H9 (cell line): Measurements from ENCODE around the gene IL1A. TPM values are rescaled to one million over a fixed set of nuclear protein-coding genes. Genes with fewer than 3 reads are reported as not detected.

Source experiments
- DNase-seq: peaks from one replicate; pipeline ENCODE4 v3.0.0-alpha.2; 2017
- H2AFZ ChIP-seq: one replicate; pipeline ENCODE4 v1.6.1; 2013; ENCODE audit warnings: mild to moderate bottlenecking, low read length, control low read depth, moderate library complexity
- H2AK5ac ChIP-seq: 2 replicates; pipeline ENCODE4 v1.6.1; 2013; ENCODE audit warnings: low read length, control low read depth, mixed read lengths; ENCODE audit not compliant: insufficient read length
- H2BK120ac ChIP-seq: one replicate; pipeline ENCODE4 v1.6.1; 2013; ENCODE audit warnings: low read depth, mild to moderate bottlenecking, low read length, control low read depth, inconsistent platforms; ENCODE audit not compliant: poor library complexity, severe bottlenecking
- H2BK12ac ChIP-seq: 2 replicates; pipeline ENCODE4 v1.6.1; 2013; ENCODE audit warnings: low read length, control low read depth, mixed read lengths, low read depth; ENCODE audit not compliant: insufficient read length
- H2BK15ac ChIP-seq: 2 replicates; pipeline ENCODE4 v1.6.1; 2013; ENCODE audit warnings: low read depth, low read length, control low read depth
- H2BK20ac ChIP-seq: one replicate; pipeline ENCODE4 v1.6.1; 2013; ENCODE audit warnings: low read depth, mild to moderate bottlenecking, low read length, control low read depth, inconsistent platforms; ENCODE audit not compliant: poor library complexity, severe bottlenecking
- H2BK5ac ChIP-seq: 2 replicates; pipeline ENCODE4 v1.6.1; 2013; ENCODE audit warnings: low read length, control low read depth, mixed read lengths; ENCODE audit not compliant: insufficient read length
- H3K14ac ChIP-seq: 2 replicates; pipeline ENCODE4 v1.6.1; 2013; ENCODE audit warnings: low read length, control low read depth; ENCODE audit not compliant: insufficient read depth
- H3K18ac ChIP-seq: 2 replicates; pipeline ENCODE4 v1.6.1; 2013; ENCODE audit warnings: low read depth, mild to moderate bottlenecking, mixed read lengths, low read length, control low read depth; ENCODE audit not compliant: insufficient read length
- H3K23ac ChIP-seq: 2 replicates; pipeline ENCODE4 v1.6.1; 2013; ENCODE audit warnings: low read length, control low read depth, mixed read lengths, low read depth; ENCODE audit not compliant: insufficient read length
- H3K23me2 ChIP-seq: 2 replicates; pipeline ENCODE4 v1.6.1; 2013; ENCODE audit warnings: low read depth, mild to moderate bottlenecking, mixed read lengths, low read length, control low read depth; ENCODE audit not compliant: insufficient read length, poor library complexity, severe bottlenecking
- H3K27ac ChIP-seq: 2 replicates; pipeline ENCODE4 v1.5.1; 2013; ENCODE audit warnings: low read length, control low read depth, mixed read lengths, low read depth; ENCODE audit not compliant: insufficient read length
- H3K27me3 ChIP-seq: 2 replicates; pipeline ENCODE4 v1.6.1; 2013; ENCODE audit warnings: low read length, control low read depth, inconsistent platforms; ENCODE audit not compliant: insufficient read depth
- H3K4ac ChIP-seq: 2 replicates; pipeline ENCODE4 v1.6.1; 2013; ENCODE audit warnings: low read depth, mild to moderate bottlenecking, control low read depth, inconsistent platforms, low read length, moderate library complexity
- H3K4me1 ChIP-seq: 2 replicates; pipeline ENCODE4 v1.6.1; 2013; ENCODE audit warnings: low read length, control low read depth, inconsistent platforms; ENCODE audit not compliant: insufficient read depth
- H3K4me2 ChIP-seq: 2 replicates; pipeline ENCODE4 v1.6.1; 2013; ENCODE audit warnings: low read length, control low read depth, mixed read lengths; ENCODE audit not compliant: insufficient read length, insufficient read depth
- H3K56ac ChIP-seq: 2 replicates; pipeline ENCODE4 v1.6.1; 2013; ENCODE audit warnings: low read depth, mild to moderate bottlenecking, mixed read lengths, low read length, control low read depth; ENCODE audit not compliant: insufficient read length
- H3K79me1 ChIP-seq: 2 replicates; pipeline ENCODE4 v1.6.1; 2013; ENCODE audit warnings: low read depth, mild to moderate bottlenecking, moderate library complexity, low read length, control low read depth, inconsistent platforms; ENCODE audit not compliant: insufficient read depth, poor library complexity, severe bottlenecking
- H3K79me2 ChIP-seq: 2 replicates; pipeline ENCODE4 v1.6.1; 2013; ENCODE audit warnings: low read length, control low read depth, inconsistent platforms; ENCODE audit not compliant: insufficient read depth
- H3K9ac ChIP-seq: 2 replicates; pipeline ENCODE4 v1.6.1; 2013; ENCODE audit warnings: low read length, control low read depth, mixed read lengths; ENCODE audit not compliant: insufficient read length; ENCODE audit errors: extremely low read depth
- H3K9me3 ChIP-seq: one replicate; pipeline ENCODE4 v1.6.1; 2013; ENCODE audit warnings: low read depth, low read length, inconsistent platforms; ENCODE audit not compliant: control insufficient read depth
- H3T11ph ChIP-seq: one replicate; pipeline ENCODE4 v1.6.1; 2013; ENCODE audit warnings: mild to moderate bottlenecking, low read length, control low read depth, inconsistent platforms
- H4K20me1 ChIP-seq: one replicate; pipeline ENCODE4 v1.6.1; 2013; ENCODE audit not compliant: control insufficient read depth, insufficient read length, insufficient read depth
- H4K5ac ChIP-seq: 2 replicates; pipeline ENCODE4 v1.6.1; 2013; ENCODE audit warnings: low read depth, mild to moderate bottlenecking, mixed read lengths, low read length, control low read depth; ENCODE audit not compliant: insufficient read length
- H4K8ac ChIP-seq: replicated peaks from 2 replicates; pipeline ENCODE4 v1.6.1; 2013; ENCODE audit warnings: low read length, control low read depth, mixed read lengths, low read depth; ENCODE audit not compliant: insufficient read length
- H4K91ac ChIP-seq: 2 replicates; pipeline ENCODE4 v1.6.1; 2013; ENCODE audit warnings: low read depth, mild to moderate bottlenecking, moderate library complexity, mixed read lengths, low read length, control low read depth; ENCODE audit not compliant: insufficient read length
- H3K27ac Mint-ChIP-seq, 3 experiments: 2 replicates in 2 of 3; 3 replicates in 1 of 3; pipeline ENCODE4 v1.8.0; 2020 to 2021; ENCODE audit warnings: mixed read lengths in 3 of 3, mild to moderate bottlenecking in 1 of 3, moderate library complexity in 1 of 3
- H3K27me3 Mint-ChIP-seq: 2 replicates; pipeline ENCODE4 v1.8.0; 2021; ENCODE audit warnings: low read depth, mild to moderate bottlenecking, moderate library complexity, mixed read lengths
- H3K36me3 Mint-ChIP-seq, 3 experiments: 2 replicates in 2 of 3; 3 replicates in 1 of 3; pipeline ENCODE4 v1.8.0; 2020 to 2021; ENCODE audit warnings: low read depth in 3 of 3, mixed read lengths in 3 of 3; ENCODE audit not compliant: insufficient read depth in 1 of 3
- H3K4me1 Mint-ChIP-seq, 2 experiments: 2 replicates each; pipeline ENCODE4 v1.8.0; 2020; ENCODE audit warnings: mixed read lengths in 2 of 2
- H3K4me3 Mint-ChIP-seq, 2 experiments: 2 replicates in 1 of 2; 3 replicates in 1 of 2; pipeline ENCODE4 v1.8.0; 2020 to 2021; ENCODE audit warnings: mild to moderate bottlenecking in 2 of 2, mixed read lengths in 2 of 2, moderate library complexity in 1 of 2
- H3K9me3 Mint-ChIP-seq, 2 experiments: 2 replicates in 1 of 2; 3 replicates in 1 of 2; pipeline ENCODE4 v1.8.0; 2020; ENCODE audit warnings: mild to moderate bottlenecking in 2 of 2, mixed read lengths in 2 of 2, moderate library complexity in 1 of 2
- WGBS: extraction: QIAGEN DNeasy Blood & Tissue Kit; methylation state at CpG from one replicate; pipeline ENCODE4 v1.1.7; 2013; ENCODE audit warnings: missing lambda C conversion rate, low lambda C conversion rate, mixed read lengths; ENCODE audit not compliant: insufficient read length; ENCODE audit errors: extremely low coverage; 5-methylcytosine and 5-hydroxymethylcytosine counted together
- total RNA-seq: library from RNA; stranded (reverse); gene quantifications from 2 replicates; pipeline ENCODE4 v1.2.1, GENCODE V29; 2021
- TF ChIP-seq, protein P1 (sequence below): fragments of 200-600 bp; sonication (generic); conservative IDR thresholded peaks from 3 replicates; pipeline ENCODE4 v1.8.0; 2021; ENCODE audit warnings: antibody characterized with exemption, mild to moderate bottlenecking

The IL1A gene
- total RNA-seq, 1 experiment from 2014 or later, result 0.35 TPM

DNA sequence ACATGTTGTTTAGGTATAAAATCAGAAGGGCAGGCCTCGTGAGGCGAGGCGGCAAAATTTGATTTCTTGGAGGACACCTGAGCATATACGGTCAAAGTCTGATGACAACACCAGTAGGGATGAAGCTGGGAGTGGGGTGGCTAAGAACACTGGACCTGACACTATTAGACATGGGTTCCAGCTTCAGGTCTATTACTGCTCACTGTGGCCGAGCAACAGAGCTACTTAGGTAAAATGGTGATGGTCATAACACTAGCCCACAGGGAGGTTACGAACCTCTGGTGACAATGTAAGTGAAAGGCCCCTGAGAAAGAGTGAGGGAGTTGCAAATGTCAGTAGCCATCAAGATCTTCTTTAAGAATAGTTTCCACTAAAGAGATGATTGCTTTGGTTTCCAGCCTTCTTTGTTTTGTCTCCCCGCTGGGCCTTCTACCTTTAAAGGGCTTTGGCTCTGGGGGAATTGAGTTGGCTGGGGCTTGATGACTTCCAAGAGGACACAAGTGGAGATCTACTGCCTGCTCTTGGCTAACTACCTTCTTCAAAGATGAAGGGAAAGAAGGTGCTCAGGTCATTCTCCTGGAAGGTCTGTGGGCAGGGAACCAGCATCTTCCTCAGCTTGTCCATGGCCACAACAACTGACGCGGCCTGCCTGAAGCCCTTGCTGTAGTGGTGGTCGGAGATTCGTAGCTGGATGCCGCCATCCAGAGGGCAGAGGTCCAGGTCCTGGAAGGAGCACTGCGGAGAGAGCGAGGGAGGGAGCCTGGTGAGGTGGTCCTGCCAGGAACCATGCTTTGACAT lies 48.7 kb upstream of the IL1A start:
- Histone ChIP-seq H4K91ac (no peak overlapping the region), H3T11ph (no peak overlapping the region), H3K9ac (no peak overlapping the region), H2BK20ac (no peak overlapping the region), H2BK5ac (no peak overlapping the region), H2AK5ac (no peak overlapping the region), H3K4ac (no peak overlapping the region), H3K27me3 (no peaks in the 10 kb centered on the region), H3K14ac (no peak overlapping the region), H3K79me2 (no peaks in the 10 kb centered on the region), H4K5ac (no peak overlapping the region), H2BK12ac (no peak overlapping the region), H4K8ac (no peak overlapping the region), H3K79me1 (no peaks in the 10 kb centered on the region), H2BK120ac (no peak overlapping the region), H3K9me3 (no peaks in the 10 kb centered on the region), H3K23me2 (no peaks in the 10 kb centered on the region), H2AFZ (no peak overlapping the region), H3K4me1 (no peaks in the 10 kb centered on the region), H3K4me2 (no peak overlapping the region), H4K20me1 (no peaks in the 10 kb centered on the region), H3K27ac (no peak overlapping the region), H3K56ac (no peak overlapping the region), H3K18ac (no peak overlapping the region), H3K23ac (no peak overlapping the region), H2BK15ac (no peak overlapping the region)
- Mint-ChIP-seq H3K4me3 (no peak overlapping the region), H3K36me3 (no peaks in the 10 kb centered on the region; a peak in 1 of 7 replicates), H3K27me3 (no peaks in the 10 kb centered on the region; the same call in 1 of the 2 replicates), H3K27ac (no peak overlapping the region; a peak in 1 of 7 replicates), H3K9me3 (no peaks in the 10 kb centered on the region; a peak in 1 of 5 replicates), H3K4me1 (peaks cover 18 to 25% of the 10 kb centered on the region in 2 experiments)
- DNase-seq, result no peak
- WGBS, result no CpG with 5 or more reads among the region's 14 CpGs
- TF ChIP-seq, protein P1, sequence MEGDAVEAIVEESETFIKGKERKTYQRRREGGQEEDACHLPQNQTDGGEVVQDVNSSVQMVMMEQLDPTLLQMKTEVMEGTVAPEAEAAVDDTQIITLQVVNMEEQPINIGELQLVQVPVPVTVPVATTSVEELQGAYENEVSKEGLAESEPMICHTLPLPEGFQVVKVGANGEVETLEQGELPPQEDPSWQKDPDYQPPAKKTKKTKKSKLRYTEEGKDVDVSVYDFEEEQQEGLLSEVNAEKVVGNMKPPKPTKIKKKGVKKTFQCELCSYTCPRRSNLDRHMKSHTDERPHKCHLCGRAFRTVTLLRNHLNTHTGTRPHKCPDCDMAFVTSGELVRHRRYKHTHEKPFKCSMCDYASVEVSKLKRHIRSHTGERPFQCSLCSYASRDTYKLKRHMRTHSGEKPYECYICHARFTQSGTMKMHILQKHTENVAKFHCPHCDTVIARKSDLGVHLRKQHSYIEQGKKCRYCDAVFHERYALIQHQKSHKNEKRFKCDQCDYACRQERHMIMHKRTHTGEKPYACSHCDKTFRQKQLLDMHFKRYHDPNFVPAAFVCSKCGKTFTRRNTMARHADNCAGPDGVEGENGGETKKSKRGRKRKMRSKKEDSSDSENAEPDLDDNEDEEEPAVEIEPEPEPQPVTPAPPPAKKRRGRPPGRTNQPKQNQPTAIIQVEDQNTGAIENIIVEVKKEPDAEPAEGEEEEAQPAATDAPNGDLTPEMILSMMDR, result no peak
